ENCODE data around the gene HMCN2. TPM values are rescaled to one million over a fixed set of nuclear protein-coding genes. Genes with fewer than 3 reads are reported as not detected.

The HMCN2 gene
- total RNA-seq, 6 experiments from 2014 or later, result 0.31 to 2.0 (median 1.1) TPM

GRCh38 chr9:130328349-130328801 is 62.8 kb downstream of the HMCN2 start:
- 36% methylated on average over 8 of the region's 15 CpGs for WGBS (ENCODE audit: insufficient coverage, low coverage, low lambda C conversion rate, missing lambda C conversion rate)
- no peak for TF ChIP-seq POLR2A (IDR thresholded peaks at IDR 0.05)
- TF ChIP-seq, protein P1, sequence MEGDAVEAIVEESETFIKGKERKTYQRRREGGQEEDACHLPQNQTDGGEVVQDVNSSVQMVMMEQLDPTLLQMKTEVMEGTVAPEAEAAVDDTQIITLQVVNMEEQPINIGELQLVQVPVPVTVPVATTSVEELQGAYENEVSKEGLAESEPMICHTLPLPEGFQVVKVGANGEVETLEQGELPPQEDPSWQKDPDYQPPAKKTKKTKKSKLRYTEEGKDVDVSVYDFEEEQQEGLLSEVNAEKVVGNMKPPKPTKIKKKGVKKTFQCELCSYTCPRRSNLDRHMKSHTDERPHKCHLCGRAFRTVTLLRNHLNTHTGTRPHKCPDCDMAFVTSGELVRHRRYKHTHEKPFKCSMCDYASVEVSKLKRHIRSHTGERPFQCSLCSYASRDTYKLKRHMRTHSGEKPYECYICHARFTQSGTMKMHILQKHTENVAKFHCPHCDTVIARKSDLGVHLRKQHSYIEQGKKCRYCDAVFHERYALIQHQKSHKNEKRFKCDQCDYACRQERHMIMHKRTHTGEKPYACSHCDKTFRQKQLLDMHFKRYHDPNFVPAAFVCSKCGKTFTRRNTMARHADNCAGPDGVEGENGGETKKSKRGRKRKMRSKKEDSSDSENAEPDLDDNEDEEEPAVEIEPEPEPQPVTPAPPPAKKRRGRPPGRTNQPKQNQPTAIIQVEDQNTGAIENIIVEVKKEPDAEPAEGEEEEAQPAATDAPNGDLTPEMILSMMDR (IDR thresholded peaks at IDR 0.05), result no peak
- H3K27me3 ChIP-seq, result no peaks in the 10 kb centered on the region
- H3K4me1 ChIP-seq, result peaks cover 0 to 5% (median 1%) of the 10 kb centered on the region in 4 donors
- no peak for ATAC-seq
- DNase-seq, result no peak
- intact Hi-C loops (cut with DNase I), result no loop called here
- H3K4me3 ChIP-seq, result no peak overlapping the region
- no peak overlapping the region for H3K27ac ChIP-seq
- no peaks in the 10 kb centered on the region for H3K9me3 ChIP-seq
- H3K36me3 ChIP-seq, result no peaks in the 10 kb centered on the region

DNA sequence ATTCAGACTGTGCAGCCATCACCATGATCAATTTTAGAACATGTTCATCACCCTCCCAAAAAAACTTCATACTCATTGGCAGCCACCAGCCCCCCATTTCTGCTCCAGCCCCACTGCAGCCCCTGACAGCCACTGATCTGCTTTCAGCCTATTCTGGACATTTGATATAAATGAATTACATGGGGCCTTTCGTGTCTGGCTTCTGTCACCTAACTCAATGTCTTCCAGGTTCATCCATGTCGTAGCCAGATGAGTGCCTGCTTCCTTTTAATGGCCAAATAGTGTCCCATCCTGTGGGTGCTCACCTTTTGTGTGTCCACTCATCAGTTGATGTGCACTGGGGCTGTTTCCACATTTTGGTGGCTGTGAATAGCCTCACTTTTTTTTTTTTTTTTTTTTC is 63.5 kb downstream of the HMCN2 start:
- Histone ChIP-seq H3K4me1 (no peaks in the 10 kb centered on the region), H3K9me3 (no peaks in the 10 kb centered on the region), H3K36me3 (no peaks in the 10 kb centered on the region), H3K27ac (no peak overlapping the region), H3K4me3 (no peak overlapping the region), H3K27me3 (no peaks in the 10 kb centered on the region)
- ATAC-seq, result no peak
- DNase-seq, result no peak
- no peak for TF ChIP-seq POLR2A (IDR thresholded peaks at IDR 0.05)
- TF ChIP-seq, protein P1 (IDR thresholded peaks at IDR 0.05), result no peak
- intact Hi-C loops (cut with DNase I), result no loop called here
- 94% methylated on average over 2 of the region's 2 CpGs for WGBS (ENCODE audit: insufficient coverage, low coverage, low lambda C conversion rate, missing lambda C conversion rate)

DNA sequence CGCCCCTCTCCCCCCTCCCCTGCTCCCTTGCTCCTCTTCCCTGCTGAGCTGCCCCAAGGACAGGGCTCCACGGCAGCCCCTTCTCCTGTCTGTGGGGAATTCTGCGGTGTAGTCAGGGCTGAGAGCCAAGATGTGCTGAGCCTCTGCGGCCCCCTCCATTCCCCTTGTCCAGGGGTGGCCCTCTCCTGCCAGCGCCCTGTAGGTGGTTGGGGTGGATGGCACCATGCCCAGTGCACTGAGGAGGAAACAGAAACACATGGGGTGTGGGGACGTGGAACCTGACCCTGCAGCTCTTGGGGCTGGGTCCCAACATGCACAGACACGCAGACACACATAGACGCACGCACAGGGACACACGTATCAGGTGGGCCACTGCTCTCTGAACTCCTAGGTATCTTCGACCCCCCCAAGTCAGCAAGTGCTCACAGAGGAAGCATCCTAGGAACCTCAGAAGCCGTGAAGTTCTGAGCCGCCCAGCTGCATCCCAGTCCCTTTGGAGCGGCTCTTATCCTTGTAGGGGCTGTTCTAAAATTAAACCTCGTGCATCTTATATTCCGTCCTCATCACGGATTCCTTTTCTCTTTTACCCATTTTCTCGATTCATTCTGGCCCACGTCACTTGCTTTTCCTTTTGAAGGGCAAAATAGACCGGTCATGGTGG is 64.8 kb downstream of the HMCN2 start:
- no peak overlapping the region for H3K27ac ChIP-seq
- no peaks in the 10 kb centered on the region for H3K27me3 ChIP-seq
- TF ChIP-seq, protein P1 (IDR thresholded peaks at IDR 0.05), result no peak
- TF ChIP-seq POLR2A (IDR thresholded peaks at IDR 0.05), result no peak
- H3K36me3 ChIP-seq, result no peaks in the 10 kb centered on the region
- peak in 1 of 3 donors; percentile 51 for DNase-seq
- WGBS (ENCODE audit: insufficient coverage, low coverage, low lambda C conversion rate, missing lambda C conversion rate), result 76% methylated on average over 15 of the region's 20 CpGs
- intact Hi-C loops (cut with DNase I), result no loop called here
- no peak for ATAC-seq
- no peak overlapping the region for H3K4me3 ChIP-seq
- H3K4me1 ChIP-seq, result no peaks in the 10 kb centered on the region
- H3K9me3 ChIP-seq, result no peaks in the 10 kb centered on the region

DNA sequence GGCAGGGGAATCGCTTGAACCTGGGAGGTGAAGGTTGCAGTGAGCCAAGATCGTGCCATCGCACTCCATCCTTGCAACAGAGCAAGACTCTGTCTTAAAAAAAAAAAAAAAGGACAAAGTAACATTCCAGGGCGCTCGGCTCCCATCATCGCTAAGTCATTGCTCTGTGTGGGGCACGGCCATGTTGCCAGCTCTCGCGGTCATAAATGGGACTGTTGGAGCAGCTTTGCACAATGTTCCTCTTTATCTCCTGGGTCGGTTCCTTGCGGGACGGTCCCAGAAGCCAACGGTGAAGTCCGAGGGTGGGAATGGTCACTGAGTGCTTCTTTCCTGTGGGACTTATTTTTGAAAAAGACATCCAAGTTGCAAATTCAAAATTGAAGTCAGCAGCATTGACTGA is 65.5 kb downstream of the HMCN2 start:
- Histone ChIP-seq H3K27me3 (no peaks in the 10 kb centered on the region), H3K4me1 (no peaks in the 10 kb centered on the region), H3K27ac (no peak overlapping the region), H3K36me3 (no peaks in the 10 kb centered on the region), H3K4me3 (no peak overlapping the region), H3K9me3 (no peaks in the 10 kb centered on the region)
- WGBS (ENCODE audit: insufficient coverage, low coverage, low lambda C conversion rate, missing lambda C conversion rate), result 75% methylated on average over 7 of the region's 14 CpGs
- DNase-seq (no peak), ATAC-seq (no peak)
- TF ChIP-seq, protein P1 (IDR thresholded peaks at IDR 0.05), result no peak
- no peak for TF ChIP-seq POLR2A (IDR thresholded peaks at IDR 0.05)
- intact Hi-C loops (cut with DNase I), result no loop called here

All from right lobe of liver (tissue), 6 donors.